Measurements from ENCODE around the gene FAM53A. TPM values are rescaled to one million over a fixed set of nuclear protein-coding genes. Genes with fewer than 3 reads are reported as not detected.

Gene FAM53A
- total RNA-seq, 3 donors from 2014 or later (not counting 1 experiment from before 2014, with no cell fraction given), result 1.9 to 2.9 (median 2.3) TPM

- 71% methylated on average over 6 of the region's 7 CpGs for WGBS (ENCODE audit: insufficient coverage)
- Mint-ChIP-seq H3K27ac (no peak overlapping the region), H3K4me1 (no peaks in the 10 kb centered on the region), H3K4me3 (no peak overlapping the region), H3K9me3 (no peaks in the 10 kb centered on the region), H3K36me3 (no peaks in the 10 kb centered on the region), H3K27me3 (ENCODE audit: low read depth in 2 of 2) (no peaks in the 10 kb centered on the region)
- DNase-seq (no peak), ATAC-seq (no peak)
- Histone ChIP-seq H3K9me3 (ENCODE audit: control insufficient read depth, insufficient read depth, low read length) (no peaks in the 10 kb centered on the region), H3K27ac (ENCODE audit: low read length) (no peak overlapping the region), H3K4me3 (ENCODE audit: low read length) (no peak overlapping the region), H3K36me3 (ENCODE audit: control insufficient read depth, insufficient read depth, low read length) (no peaks in the 10 kb centered on the region), H3K4me1 (ENCODE audit: control insufficient read depth, insufficient read depth, low read length) (peaks cover 4% of the 10 kb centered on the region), H3K27me3 (ENCODE audit: control insufficient read depth, insufficient read depth, low read length) (no peaks in the 10 kb centered on the region)
- intact Hi-C loops (cut with micrococcal nuclease), result no loop called here
- no peak for TF ChIP-seq CTCF (IDR thresholded peaks at IDR 0.05)
These were observed 50.1 kb downstream of the FAM53A start for GRCh38 chr4:1633993-1634392.

DNA sequence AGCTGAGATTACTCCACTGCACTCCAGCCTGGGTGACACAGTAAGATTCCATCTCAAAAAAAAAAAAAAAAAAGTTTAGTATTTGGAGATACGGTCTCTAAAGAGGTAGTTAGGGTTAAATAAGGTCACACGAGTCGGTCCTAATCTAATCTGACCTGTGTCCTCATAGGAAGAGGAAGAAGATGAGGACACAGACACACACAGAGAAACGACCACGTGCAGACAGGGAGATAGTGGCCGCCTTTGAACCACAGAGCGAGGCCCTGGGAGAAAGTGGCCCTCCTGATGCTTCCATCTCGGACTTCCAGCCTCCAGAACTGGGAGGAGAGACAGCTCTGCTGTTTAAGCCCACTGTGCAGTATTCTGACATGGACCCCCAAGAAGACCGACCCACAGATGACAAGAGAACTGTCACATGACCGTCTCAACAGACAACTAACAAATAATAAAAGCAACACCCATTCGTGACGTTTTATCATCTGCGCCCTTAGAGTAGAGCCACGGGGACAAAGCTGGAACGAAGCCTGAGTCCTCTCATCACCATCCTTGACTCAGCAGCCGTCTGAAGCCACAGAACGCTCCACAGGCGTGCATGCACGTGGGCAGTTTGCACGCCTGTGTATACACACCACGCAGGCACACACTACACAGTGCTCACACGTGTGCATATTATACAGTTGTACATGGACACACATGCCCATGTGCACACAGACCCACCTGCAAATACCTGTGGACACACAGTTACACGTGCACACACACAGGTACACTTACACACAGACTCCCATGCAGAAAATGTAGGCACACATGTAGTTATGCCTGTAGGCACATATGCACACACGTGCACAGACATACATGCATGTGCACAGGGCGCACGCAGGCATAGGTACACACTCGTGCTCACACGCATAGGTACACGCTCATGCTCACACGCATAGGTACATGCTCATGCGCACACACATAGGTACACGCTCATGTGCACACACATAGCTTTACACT is 51.7 kb downstream of the FAM53A start:
- intact Hi-C loops (cut with micrococcal nuclease), result no loop called here
- ATAC-seq (peak in 1 of 3 donors; percentile 45), DNase-seq (no peak)
- no peak overlapping the region for H3K27ac Mint-ChIP-seq
- Histone ChIP-seq H3K27me3 (ENCODE audit: control insufficient read depth, insufficient read depth, low read length) (no peaks in the 10 kb centered on the region), H3K27ac (ENCODE audit: low read length) (no peak overlapping the region), H3K9me3 (ENCODE audit: control insufficient read depth, insufficient read depth, low read length) (no peaks in the 10 kb centered on the region), H3K4me3 (ENCODE audit: low read length) (no peak overlapping the region), H3K4me1 (ENCODE audit: control insufficient read depth, insufficient read depth, low read length) (peaks cover 5% of the 10 kb centered on the region), H3K36me3 (ENCODE audit: control insufficient read depth, insufficient read depth, low read length) (no peaks in the 10 kb centered on the region)
- H3K27me3 Mint-ChIP-seq (ENCODE audit: low read depth in 2 of 2), result no peaks in the 10 kb centered on the region
- no peaks in the 10 kb centered on the region for H3K36me3 Mint-ChIP-seq
- H3K9me3 Mint-ChIP-seq, result no peaks in the 10 kb centered on the region
- no peak overlapping the region for H3K4me3 Mint-ChIP-seq
- 85% methylated on average over 32 of the region's 32 CpGs for WGBS (ENCODE audit: insufficient coverage)
- H3K4me1 Mint-ChIP-seq, result no peaks in the 10 kb centered on the region
- no peak for TF ChIP-seq CTCF (IDR thresholded peaks at IDR 0.05)

DNA sequence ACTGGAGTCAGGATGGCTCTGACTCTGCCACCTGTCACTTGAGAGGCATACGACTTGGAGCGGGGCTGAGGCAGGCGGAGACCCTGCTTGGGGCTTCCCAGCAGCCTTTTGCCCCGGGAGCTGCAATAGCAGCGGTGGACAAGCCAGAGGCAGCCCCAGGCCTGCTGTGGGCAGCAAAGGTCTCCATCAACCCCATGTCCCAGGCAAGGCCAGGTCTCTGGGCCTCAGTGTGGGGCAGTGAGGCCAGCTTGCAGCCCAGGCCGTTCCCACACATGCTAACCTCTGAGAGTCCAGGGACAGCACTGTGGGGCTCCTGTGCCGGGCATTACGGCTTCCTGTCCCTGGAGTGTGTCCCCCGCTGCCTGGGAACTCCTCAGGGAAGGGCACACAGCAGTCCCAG is 53.0 kb downstream of the FAM53A start:
- Mint-ChIP-seq H3K27ac (no peak overlapping the region), H3K9me3 (no peaks in the 10 kb centered on the region), H3K4me3 (no peak overlapping the region), H3K36me3 (no peaks in the 10 kb centered on the region), H3K27me3 (ENCODE audit: low read depth in 2 of 2) (no peaks in the 10 kb centered on the region), H3K4me1 (no peaks in the 10 kb centered on the region)
- no peaks in the 10 kb centered on the region for H3K27me3 ChIP-seq (ENCODE audit: control insufficient read depth, insufficient read depth, low read length)
- H3K4me1 ChIP-seq (ENCODE audit: control insufficient read depth, insufficient read depth, low read length), result peaks cover 5% of the 10 kb centered on the region
- intact Hi-C loops (cut with micrococcal nuclease), result no loop called here
- 91% methylated on average over 9 of the region's 9 CpGs for WGBS (ENCODE audit: insufficient coverage)
- ATAC-seq (no peak), DNase-seq (no peak)
- H3K27ac ChIP-seq (ENCODE audit: low read length), result no peak overlapping the region
- no peak overlapping the region for H3K4me3 ChIP-seq (ENCODE audit: low read length)
- no peaks in the 10 kb centered on the region for H3K36me3 ChIP-seq (ENCODE audit: control insufficient read depth, insufficient read depth, low read length)
- no peak for TF ChIP-seq CTCF (IDR thresholded peaks at IDR 0.05)
- no peaks in the 10 kb centered on the region for H3K9me3 ChIP-seq (ENCODE audit: control insufficient read depth, insufficient read depth, low read length)

Measured in natural killer cell (primary cell).